Osteoblast (primary cell): ENCODE measurements around the gene DEFB125. TPM values are rescaled to one million over a fixed set of nuclear protein-coding genes. Genes with fewer than 3 reads are reported as not detected.

Experiments
- DNase-seq: peaks from one replicate; pipeline ENCODE4 v3.0.0; 2011; ENCODE audit warnings: low spot score, mixed read lengths; ENCODE audit not compliant: insufficient read length; ENCODE audit errors: missing footprints
- H2AFZ ChIP-seq: 2 replicates; pipeline ENCODE4 v1.6.0; 2011; ENCODE audit warnings: mild to moderate bottlenecking, low read length
- H3K27ac ChIP-seq: 2 replicates; pipeline ENCODE4 v1.5.1; 2011; ENCODE audit warnings: mild to moderate bottlenecking, low read depth, low read length, moderate library complexity
- H3K27me3 ChIP-seq: 2 replicates; pipeline ENCODE4 v1.6.0; 2012; ENCODE audit warnings: mild to moderate bottlenecking, control low read depth, inconsistent platforms, low read length, moderate library complexity; ENCODE audit not compliant: insufficient read depth
- H3K36me3 ChIP-seq: 2 replicates; pipeline ENCODE4 v1.5.1; 2011; ENCODE audit warnings: mild to moderate bottlenecking, low read length, control low read depth, moderate library complexity; ENCODE audit not compliant: insufficient read depth
- H3K4me1 ChIP-seq: 2 replicates; pipeline ENCODE4 v1.5.1; 2011; ENCODE audit warnings: mild to moderate bottlenecking, low read length, control low read depth, moderate library complexity; ENCODE audit not compliant: insufficient read depth
- H3K4me2 ChIP-seq: 2 replicates; pipeline ENCODE4 v1.6.0; 2011; ENCODE audit warnings: mild to moderate bottlenecking, low read length; ENCODE audit not compliant: insufficient read depth
- H3K4me3 ChIP-seq: fragments of 200-600 bp; sonication (generic); 3 replicates; pipeline ENCODE4 v1.5.1; 2012; ENCODE audit warnings: mild to moderate bottlenecking, low read length, inconsistent platforms; ENCODE audit not compliant: insufficient read depth
- H3K79me2 ChIP-seq: 2 replicates; pipeline ENCODE4 v1.6.0; 2012; ENCODE audit warnings: mild to moderate bottlenecking, low read length, control low read depth, inconsistent platforms; ENCODE audit not compliant: insufficient read depth
- H3K9me3 ChIP-seq: 2 replicates; pipeline ENCODE4 v1.5.1; 2011; ENCODE audit warnings: low read depth, low read length, control low read depth
- H4K20me1 ChIP-seq: 2 replicates; pipeline ENCODE4 v1.6.0; 2012; ENCODE audit warnings: mild to moderate bottlenecking, low read length, control low read depth; ENCODE audit not compliant: insufficient read depth
- total RNA-seq: library from RNA; depleted of rRNA; stranded (reverse); fragments of >200 nt; gene quantifications from 2 replicates; pipeline ENCODE4 v1.2.3, GENCODE V29; 2012
- TF ChIP-seq, protein P1 (sequence below): IDR thresholded peaks from 2 replicates; pipeline ENCODE4 v1.5.1; 2011; ENCODE audit warnings: mild to moderate bottlenecking, low read depth, low read length, moderate library complexity; ENCODE audit errors: extremely low read depth

Gene DEFB125
- total RNA-seq, 1 donor: not detected

DNA sequence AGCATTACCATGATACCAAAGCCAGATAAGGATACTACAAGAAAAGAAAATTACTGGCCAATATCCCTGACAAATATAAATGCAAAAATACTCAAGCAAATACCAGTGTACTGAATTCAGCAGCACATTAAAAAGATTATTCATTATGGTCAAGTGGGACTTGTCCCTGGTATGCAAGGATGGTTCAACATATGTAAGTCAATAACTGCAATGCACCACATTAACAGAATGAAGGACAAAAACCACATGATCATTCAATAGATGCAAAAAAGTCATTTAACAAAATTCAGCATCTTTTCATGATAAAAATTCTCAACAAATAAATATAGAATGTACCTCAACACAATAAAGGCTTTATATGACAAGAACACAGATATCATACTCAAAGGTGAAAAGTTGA is 9.1 kb upstream of the DEFB125 start:
- H3K4me1 ChIP-seq: no peaks in the 10 kb centered on the region
- no peaks in the 10 kb centered on the region for H3K79me2 ChIP-seq
- TF ChIP-seq, protein P1, sequence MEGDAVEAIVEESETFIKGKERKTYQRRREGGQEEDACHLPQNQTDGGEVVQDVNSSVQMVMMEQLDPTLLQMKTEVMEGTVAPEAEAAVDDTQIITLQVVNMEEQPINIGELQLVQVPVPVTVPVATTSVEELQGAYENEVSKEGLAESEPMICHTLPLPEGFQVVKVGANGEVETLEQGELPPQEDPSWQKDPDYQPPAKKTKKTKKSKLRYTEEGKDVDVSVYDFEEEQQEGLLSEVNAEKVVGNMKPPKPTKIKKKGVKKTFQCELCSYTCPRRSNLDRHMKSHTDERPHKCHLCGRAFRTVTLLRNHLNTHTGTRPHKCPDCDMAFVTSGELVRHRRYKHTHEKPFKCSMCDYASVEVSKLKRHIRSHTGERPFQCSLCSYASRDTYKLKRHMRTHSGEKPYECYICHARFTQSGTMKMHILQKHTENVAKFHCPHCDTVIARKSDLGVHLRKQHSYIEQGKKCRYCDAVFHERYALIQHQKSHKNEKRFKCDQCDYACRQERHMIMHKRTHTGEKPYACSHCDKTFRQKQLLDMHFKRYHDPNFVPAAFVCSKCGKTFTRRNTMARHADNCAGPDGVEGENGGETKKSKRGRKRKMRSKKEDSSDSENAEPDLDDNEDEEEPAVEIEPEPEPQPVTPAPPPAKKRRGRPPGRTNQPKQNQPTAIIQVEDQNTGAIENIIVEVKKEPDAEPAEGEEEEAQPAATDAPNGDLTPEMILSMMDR: no peak
- no peaks in the 10 kb centered on the region for H3K36me3 ChIP-seq
- no peak overlapping the region for H3K4me2 ChIP-seq
- no peaks in the 10 kb centered on the region for H3K27me3 ChIP-seq
- H2AFZ ChIP-seq: no peak overlapping the region
- H4K20me1 ChIP-seq: no peaks in the 10 kb centered on the region
- no peak overlapping the region for H3K4me3 ChIP-seq
- DNase-seq: no peak
- H3K9me3 ChIP-seq: no peaks in the 10 kb centered on the region
- no peak overlapping the region for H3K27ac ChIP-seq

DNA sequence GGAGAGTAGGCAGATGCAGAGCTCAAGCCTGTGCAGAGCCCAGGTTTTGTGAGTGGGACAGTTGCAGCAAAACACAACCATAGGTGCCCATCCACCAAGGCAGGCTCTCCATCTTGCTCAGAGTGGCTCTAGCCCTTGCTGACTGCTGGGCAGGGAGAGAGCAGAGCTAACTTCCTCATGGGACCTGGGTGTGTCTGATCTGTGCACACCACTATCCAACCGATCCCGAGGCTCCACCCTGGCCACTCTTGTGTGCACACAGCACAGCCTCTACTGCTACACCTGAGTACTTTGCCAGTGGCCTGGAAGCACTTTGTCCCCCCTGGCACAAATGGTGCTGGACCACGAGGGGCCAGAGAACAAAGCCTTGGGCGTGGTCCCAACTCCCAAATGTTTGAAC is 7.9 kb upstream of the DEFB125 start:
- H4K20me1 ChIP-seq: no peaks in the 10 kb centered on the region
- DNase-seq: no peak
- H3K27me3 ChIP-seq: no peaks in the 10 kb centered on the region
- H3K4me1 ChIP-seq: no peaks in the 10 kb centered on the region
- TF ChIP-seq, protein P1: no peak
- H2AFZ ChIP-seq: no peak overlapping the region
- no peaks in the 10 kb centered on the region for H3K9me3 ChIP-seq
- H3K4me2 ChIP-seq: no peak overlapping the region
- no peak overlapping the region for H3K4me3 ChIP-seq
- H3K27ac ChIP-seq: no peak overlapping the region
- H3K36me3 ChIP-seq: no peaks in the 10 kb centered on the region
- H3K79me2 ChIP-seq: no peaks in the 10 kb centered on the region

DNA sequence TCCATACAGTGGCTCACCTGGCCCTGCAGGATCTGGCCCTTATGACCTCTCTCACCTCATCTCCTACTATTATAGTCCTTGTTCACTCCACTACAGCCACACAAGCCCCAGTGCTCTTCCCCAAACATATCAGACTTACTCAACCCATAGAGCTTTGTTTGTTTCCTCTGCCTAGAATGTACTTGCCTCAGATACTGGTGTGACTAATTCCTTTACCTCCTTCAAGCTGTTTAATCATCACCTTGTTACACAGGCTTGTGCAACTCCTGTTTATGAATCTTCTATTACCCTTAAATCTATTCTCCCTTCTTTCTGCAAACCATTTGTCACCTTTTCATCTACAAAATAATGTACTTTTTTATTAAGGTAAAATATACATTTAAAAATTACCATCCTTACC is 3.2 kb downstream of the DEFB125 start:
- H3K4me1 ChIP-seq: no peaks in the 10 kb centered on the region
- H3K79me2 ChIP-seq: no peaks in the 10 kb centered on the region
- no peaks in the 10 kb centered on the region for H4K20me1 ChIP-seq
- no peak overlapping the region for H3K4me3 ChIP-seq
- no peaks in the 10 kb centered on the region for H3K27me3 ChIP-seq
- H3K4me2 ChIP-seq: no peak overlapping the region
- no peak overlapping the region for H2AFZ ChIP-seq
- H3K9me3 ChIP-seq: no peaks in the 10 kb centered on the region
- H3K36me3 ChIP-seq: no peaks in the 10 kb centered on the region
- H3K27ac ChIP-seq: no peak overlapping the region
- TF ChIP-seq, protein P1: no peak
- no peak for DNase-seq

DNA sequence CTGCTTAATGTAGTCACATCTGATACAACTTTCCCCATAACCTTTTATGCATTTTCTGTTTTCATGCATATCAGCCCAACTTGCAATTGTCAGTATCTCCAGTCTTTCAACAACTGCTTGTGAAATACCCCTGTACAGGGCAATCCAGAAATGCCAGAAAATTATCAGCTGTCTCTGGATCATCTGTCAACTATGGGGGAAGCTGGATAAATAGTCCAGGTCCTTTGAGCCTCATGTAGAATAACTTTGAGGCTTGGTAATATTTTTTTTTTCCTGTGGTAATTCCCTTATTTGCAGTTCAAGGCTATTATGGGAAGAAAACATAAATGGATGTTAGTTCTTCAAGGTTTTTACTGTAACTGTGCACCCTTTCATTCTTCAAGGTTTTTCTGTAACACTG is 6.2 kb downstream of the DEFB125 start:
- Histone ChIP-seq H3K4me2 (no peak overlapping the region), H3K4me1 (no peaks in the 10 kb centered on the region), H3K27ac (no peak overlapping the region), H4K20me1 (no peaks in the 10 kb centered on the region), H2AFZ (no peak overlapping the region), H3K79me2 (no peaks in the 10 kb centered on the region), H3K36me3 (no peaks in the 10 kb centered on the region), H3K27me3 (no peaks in the 10 kb centered on the region), H3K9me3 (no peaks in the 10 kb centered on the region), H3K4me3 (no peak overlapping the region)
- DNase-seq: no peak
- TF ChIP-seq, protein P1: no peak
